GM03348 (cell line): ENCODE data around the gene CIRBP.

Source experiments
- DNase-seq: peaks from one replicate; pipeline ENCODE4 v3.0.0; 2012; ENCODE audit warnings: low spot score

The CIRBP gene

DNA sequence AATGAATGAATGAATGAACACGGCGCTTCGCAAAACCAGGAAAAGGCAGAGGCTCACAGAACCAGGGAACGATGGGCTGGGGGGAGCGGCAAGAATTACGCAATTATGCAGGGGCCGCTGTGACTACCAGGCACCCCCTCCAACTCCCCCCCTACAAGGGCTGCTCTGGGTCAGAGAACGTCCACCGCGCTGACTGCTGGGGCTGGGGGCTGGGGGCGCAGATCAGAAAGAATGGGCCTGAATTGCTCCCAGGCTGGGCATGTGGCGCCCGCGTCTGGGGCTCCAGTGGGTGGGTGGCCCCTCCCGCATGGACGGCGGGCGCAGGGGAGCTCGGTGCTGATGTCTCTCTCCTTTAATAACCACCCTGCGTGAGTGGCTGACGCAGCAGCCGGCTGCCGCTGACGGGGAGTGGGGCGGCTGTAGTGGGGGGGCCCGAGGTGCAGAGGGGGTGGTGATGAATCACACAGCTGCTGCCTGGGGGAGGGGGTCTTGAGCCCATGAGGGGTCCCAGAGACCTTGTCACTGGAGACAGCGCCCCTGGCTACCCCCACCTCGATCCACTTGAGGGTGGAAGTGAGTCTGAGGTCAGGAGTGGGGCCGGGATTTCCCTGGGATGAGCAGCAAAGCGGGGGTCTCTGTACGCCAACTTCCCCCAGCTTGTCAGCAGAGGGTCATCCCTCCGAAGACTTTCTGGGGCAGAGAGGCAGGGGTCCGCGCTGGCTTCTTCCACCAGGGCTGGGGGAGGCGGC, 1.5 kb upstream of the CIRBP start:
- no peak for DNase-seq

DNA sequence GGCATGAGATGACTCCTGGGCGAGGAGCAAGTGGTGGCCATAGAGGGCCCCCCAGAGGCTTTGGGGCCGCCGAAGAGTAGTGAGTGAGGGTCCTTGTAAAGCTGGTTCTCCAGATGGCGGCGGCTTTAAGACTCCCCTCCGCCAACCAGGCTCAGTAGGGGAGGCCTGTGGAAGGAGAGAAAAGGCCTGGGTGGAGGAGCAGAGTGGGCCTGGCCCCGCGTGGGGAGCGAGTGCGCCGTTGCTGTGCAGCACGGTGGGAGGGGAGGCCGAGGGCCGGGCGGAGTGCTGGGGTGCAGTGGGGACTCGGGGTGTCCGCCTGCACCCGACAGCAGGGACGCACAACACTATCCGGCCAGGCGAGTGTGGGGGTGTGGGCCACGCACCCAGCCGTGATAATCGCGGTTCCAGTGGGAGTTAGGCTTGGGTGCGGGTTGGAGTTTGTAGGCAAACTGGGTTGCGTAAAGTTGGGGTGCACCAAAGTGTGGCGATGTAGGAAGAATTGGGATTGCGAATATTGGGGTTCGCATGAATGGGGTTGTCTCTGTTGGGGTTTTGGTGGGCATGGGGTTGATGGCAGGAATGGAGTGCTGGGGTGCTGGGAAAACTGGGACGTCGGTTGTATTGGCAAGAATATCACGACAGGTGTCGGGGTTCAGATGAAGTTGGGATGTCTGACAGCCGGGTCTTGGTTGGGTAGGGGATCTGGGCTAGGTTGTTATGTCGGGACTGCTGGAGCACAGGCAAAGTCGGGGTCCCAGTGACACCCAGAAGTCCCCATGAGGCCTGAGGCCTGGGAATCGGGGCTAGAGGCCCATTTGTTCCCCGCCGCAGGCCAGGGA, 687 bp upstream of the CIRBP start:
- DNase-seq: no peak

DNA sequence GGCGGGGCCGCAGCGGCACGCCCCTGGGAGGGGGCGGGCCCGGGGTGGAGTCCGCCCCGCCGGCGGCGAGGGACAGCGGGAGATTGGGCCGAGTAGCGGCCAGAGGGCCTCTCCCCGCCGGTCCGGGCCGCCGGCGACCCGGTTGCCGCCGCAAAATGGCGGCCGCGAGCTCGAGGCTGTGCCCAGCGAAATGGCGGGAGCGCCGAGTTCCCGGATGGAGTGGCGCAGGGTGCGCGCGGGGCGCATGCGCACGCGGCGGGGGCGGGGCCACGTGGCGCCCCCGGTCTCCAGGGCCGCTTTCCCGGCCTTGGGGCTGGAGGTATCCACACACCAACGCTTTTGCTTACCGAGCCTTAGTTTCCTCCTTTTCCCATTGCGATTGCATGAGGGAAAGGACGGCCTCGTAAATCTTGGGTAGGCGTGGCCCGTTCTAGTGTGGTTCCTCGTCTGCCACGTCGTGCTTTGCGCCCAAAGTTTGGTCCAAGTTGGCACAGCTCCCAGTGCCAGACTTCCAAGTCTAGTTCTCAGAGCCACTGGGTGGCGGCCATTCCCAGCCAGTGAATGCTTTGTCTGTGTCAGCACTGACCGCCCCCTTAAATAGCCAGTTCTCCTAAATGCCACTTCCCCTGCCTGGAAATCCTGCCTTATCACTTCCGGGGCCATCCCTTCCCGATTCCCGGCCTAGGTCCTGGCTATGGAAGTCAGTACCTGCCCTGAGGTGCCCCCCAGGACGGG, 513 bp downstream of the CIRBP start:
- peak; percentile 94 for DNase-seq

DNA sequence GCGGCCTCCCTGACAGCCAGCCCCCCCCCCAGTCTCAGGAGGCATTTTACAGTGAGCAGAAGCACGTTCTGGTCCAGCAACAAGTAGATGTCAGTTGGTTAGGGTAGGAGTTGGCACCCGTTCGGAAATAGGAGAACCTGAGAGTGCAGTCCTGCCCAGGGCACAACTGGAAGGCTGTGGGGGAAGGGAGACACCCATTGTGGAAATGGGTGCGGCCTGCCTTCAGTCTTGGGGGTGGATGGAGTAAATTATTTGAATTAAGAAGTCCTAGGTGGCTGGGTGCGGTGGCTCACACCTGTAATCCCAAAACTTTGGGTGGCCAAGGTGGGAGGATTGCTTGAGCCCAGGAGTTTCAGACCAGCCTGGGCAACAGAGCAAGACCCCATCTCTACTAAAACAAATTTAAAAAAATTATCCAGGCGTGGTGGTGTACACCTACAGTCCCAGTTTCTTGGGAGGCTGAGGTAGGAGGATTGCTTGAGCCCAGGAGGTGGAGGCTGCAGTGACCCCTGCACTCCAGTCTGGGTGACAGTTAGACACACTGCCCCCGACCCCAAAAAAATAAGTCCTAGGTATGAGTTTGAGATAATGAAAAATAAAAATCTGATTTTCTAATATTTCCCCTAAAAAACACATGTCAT, 1.2 kb downstream of the CIRBP start:
- no peak for DNase-seq

DNA sequence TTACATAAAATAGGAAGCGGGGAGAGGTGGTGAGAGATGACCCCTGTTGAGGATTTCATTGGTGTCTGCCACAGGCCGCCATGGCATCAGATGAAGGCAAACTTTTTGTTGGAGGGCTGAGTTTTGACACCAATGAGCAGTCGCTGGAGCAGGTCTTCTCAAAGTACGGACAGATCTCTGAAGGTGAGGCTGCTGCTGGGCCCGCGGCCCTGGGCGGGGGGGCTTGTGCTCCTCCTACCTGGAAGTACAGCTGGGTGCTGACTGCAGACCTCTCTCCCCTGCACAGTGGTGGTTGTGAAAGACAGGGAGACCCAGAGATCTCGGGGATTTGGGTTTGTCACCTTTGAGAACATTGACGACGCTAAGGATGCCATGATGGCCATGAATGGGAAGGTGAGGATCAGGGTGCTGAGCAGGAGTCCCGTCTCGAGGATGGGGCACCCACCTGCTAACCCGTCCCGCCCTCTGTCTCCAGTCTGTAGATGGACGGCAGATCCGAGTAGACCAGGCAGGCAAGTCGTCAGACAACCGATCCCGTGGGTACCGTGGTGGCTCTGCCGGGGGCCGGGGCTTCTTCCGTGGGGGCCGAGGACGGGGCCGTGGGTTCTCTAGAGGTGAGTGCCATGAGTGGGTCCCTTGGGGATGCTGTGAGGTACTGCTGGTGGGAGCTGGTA, 1.9 kb downstream of the CIRBP start:
- DNase-seq: no peak

DNA sequence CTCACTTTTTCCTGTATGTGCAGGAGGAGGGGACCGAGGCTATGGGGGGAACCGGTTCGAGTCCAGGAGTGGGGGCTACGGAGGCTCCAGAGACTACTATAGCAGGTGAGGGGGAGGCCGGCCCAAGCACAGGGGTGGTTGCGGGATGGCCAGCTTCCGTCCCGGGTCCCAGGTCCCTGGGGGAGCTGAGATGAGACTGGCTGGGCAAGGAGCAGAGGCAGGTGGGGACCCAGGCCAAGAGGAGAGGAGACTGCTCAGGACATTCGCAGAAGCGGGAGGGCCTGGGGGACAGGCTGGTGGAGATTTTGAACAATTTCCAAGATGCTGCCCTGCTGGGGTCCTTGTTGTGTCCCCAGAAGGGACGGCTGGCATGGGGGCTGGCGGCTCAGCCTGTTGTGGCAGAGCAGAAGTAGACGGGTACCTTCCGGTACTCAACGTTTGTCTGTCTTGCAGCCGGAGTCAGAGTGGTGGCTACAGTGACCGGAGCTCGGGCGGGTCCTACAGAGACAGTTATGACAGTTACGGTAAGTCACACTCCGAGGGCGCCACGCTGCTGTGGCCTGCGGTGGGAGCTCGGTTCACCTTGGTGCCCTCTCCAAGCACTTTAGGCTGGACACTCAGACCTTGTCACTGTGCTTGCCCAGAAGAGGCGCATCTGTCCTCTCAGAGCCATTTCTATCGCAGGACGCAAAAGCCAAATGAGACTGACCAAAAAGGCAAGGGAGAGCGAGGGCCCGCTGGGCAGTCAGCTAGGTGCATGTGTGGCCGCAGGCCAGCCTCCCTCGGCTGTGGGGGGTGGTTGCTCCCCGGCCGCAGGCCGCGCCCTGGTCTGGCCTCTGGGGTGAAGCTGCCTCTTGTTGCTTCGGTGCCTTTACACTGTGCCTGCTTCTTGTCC, 2.6 kb downstream of the CIRBP start:
- DNase-seq: no peak

DNA sequence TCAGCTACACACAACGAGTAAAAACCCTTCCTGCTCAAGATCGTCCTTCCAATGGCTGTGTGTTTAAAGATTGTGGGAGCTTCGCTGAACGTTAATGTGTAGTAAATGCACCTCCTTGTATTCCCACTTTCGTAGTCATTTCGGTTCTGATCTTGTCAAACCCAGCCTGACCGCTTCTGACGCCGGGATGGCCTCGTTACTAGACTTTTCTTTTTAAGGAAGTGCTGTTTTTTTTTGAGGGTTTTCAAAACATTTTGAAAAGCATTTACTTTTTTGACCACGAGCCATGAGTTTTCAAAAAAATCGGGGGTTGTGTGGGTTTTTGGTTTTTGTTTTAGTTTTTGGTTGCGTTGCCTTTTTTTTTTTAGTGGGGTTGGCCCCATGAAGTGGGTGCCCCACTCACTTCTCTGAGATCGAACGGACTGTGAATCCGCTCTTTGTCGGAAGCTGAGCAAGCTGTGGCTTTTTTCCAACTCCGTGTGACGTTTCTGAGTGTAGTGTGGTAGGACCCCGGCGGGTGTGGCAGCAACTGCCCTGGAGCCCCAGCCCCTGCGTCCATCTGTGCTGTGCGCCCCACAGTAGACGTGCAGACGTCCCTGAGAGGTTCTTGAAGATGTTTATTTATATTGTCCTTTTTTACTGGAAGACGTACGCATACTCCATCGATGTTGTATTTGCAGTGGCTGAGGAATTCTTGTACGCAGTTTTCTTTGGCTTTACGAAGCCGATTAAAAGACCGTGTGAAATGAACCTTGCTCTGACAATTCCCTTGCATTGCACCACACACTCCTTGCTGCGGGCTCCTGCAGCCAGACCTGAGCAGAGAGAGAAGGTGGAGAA, 3.5 kb downstream of the CIRBP start:
- no peak for DNase-seq

DNA sequence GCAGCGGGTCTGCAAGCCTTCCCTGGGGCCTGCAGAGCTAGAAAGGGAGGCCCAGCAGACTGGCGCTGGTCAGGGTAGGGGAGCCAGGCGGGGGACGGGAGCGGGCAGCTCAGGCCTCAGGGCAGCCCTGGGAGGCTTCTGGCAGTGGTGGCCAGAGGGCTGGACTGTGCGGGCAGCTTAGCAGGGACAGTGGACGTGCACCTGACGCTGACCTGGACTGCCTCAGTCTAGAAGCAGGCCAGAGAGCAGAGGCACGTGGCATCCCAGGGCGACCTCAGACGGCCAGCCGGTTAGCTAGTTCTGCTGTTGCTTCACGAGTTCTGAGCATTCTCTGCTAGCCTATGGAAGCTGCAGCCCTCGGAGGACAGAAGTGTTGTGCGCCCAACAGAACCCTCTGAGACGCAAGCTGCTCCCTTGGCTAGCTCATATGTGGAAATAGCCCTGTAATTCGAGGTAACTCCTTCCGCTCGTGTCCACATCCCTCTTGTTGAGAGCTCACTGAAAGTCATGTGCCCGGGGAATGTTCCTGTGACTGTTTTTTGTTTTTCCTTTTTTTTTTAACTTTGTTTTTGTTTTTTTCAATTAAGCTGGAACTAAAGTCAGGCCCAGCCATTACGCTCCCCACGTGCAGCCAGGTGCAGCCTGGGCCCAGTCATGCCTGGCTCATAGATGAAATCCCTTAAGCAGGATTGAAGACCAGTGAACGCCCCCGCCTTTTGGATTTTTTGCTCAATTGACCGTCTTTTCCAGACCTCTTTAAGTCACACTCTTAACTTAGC, 4.3 kb downstream of the CIRBP start:
- DNase-seq: no peak

DNA sequence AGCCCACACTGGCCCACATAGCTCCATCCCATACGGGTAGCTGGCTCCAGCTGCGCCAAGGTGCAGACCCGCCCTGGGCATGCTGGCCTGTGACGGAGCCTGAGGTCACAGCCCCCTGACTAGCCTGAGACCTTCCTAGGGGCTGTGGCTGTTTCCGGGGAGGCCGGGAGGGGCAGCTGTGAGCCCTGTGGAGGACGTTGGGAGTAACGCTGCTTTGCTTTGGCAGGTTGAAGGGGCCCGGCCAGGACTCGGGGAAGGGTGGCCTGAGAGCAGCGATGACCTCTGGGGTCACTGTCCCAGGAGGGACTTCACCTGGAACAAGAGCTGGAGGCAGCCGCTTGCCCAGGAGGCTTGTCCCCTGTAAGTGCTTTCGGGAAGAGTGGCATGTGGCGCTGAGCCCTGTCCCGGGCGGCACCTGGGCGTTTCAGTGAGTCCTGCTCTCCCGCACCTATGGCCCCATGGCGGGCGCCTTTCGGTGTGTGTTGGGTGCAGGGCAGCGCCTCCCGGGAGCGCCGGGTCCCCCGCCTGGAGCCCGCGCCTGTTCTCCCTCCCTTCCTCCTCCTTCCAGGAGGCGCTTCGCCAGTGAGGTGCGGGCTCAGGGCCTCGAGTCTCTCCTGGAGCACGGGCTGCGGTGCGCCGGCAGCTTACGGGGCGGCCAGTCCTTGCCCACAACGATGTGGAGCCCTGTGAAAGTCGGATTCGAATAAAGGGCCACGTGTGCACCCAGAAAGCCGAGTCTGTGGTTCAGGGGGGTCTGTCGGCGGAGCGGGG, 5.1 kb downstream of the CIRBP start:
- no peak for DNase-seq

DNA sequence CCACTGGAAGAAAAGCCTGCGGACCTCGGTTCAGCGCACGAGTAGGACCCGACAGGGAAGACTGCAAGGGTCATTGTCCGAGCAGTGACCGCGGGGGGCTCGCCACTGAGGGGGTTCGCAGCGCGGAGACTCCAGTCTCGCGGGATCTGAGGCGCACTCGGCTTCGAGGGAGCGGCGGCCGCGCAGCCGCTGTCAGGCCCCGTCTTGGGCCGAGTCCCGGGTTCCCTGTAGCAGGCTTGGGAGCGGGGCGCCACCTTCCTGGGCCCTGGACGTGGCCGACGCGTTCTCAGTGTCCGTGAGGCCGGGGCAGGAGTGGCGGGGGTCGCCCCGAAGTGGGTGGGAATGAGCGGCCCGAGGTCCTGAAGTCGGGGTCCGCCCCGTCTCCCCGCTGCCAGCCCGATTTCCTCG, 5.7 kb downstream of the CIRBP start:
- DNase-seq: no peak

DNA sequence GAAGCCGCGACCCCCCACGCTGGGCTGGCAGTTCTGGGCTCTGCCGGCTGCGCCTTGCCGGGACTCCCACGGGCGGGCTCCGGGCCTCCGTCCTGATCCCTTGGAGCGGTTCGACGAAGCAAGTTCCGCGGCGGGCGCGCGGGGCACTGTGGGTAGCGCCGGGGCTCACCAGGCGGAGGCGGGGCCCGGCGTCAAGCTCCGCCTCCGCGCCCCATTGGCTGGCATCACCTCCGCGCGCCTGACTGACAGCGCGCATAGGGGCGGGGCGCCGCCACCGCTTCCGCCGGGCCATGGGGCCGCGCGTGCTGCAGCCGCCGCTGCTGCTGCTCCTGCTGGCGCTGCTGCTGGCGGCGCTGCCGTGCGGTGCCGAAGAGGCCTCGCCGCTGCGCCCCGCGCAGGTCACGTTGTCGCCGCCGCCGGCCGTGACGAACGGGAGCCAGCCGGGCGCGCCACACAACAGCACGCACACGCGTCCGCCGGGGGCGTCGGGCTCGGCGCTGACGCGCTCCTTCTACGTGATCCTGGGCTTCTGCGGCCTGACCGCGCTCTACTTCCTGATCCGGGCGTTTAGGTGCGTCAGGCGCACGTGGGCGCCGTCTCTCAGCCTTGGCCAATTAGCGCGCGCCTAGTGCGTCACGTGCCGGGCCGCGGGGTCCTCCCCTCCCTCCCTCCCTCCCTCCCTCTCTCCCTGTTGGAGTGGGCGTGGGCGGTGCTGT, 6.3 kb downstream of the CIRBP start, which contains the start of gene FAM174C:
TSS of gene FAM174C (plus strand) at position 271 of the 716 bp plus-strand sequence. CDS start at position 291, 20 bp downstream.
- DNase-seq: peak; percentile 97

DNA sequence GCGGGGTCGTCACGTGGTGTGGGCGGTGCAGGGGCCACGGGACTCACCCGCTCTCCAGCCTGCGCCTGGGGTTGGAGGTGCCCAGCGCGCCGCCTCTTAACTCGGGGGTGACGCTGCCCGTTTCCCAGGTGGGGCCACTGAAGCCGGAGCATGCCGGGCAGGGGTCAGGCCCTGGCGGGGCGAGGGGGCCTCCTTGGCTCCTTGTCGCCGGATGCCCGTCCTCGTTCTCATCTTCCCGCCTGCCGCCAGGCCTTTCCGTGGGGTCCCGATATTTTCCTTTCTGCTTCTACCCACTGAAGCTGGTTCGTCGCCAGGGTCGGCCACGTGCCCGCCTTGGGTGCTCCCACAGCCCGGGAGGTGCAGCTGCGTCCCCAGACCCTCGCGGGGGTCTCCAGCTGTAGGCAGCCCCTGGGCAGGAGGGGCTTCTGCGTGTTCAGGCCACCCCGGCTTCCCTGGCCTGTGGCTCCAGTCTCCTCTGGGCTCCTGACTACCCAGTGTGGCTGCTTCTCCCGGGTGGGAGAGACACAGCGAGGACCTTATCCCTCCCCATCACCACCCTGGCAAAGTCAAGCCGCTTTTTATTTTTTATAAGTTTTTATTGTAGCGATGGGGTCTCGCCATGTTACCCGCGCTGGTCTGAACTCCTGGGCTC, 7.0 kb downstream of the CIRBP start:
- no peak for DNase-seq

DNA sequence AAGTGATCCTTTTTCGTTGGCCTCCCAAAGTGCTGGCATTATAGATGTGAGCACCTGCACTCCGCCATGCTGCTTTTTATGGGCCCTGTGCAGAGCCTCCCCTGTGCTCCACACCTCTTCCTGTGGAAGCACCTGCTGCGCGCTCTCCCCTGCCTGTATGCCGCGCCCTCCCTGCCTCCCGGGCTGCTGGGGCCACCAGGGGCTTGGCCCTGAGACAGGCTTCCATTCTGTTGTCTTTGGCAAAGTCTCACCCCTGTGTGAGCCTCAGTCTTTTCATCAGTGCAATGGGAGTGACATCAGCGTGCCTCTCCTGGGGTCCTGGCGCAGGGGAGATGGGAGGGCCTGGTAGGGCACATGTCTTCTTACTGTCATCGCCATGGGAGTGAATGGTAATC, 7.5 kb downstream of the CIRBP start:
- no peak for DNase-seq

DNA sequence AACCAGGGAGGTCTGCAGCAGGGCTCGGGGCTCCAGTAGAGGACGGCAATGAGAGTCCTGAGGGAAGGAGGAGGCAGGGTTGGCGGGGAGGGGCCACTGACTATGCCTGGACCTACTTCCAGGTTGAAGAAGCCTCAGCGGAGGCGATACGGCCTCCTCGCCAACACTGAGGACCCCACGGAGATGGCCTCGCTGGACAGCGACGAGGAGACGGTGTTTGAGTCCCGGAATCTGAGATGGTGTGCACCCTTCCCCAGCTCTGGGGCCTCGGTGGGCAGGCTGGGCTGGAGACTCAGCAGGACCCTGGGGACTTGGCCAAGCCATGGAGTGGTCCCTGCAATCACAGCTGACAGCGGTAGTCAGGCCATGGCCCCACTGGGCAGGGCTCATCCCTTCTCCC, 7.9 kb downstream of the CIRBP start:
- DNase-seq: no peak

DNA sequence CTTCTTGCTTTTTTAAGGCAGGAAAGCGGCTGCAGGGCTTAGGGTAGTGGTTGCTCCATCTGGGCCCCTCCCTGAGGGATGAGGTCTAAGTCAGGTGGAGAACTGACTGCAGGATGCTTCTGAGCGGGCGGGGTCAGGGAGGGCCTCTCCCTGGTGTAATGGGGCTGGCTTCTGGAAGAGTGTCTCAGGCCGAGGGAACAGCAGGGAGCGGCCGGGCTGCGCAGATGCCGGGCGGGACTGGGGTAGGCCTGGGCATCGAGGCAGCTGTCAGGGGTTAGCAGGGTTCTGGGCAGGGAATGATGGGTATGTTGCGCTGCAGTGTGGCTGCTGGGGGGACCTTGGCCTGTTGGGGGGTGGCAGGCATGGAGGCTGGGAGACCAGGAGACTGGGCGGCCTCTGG, 8.9 kb downstream of the CIRBP start:
- DNase-seq: no peak

DNA sequence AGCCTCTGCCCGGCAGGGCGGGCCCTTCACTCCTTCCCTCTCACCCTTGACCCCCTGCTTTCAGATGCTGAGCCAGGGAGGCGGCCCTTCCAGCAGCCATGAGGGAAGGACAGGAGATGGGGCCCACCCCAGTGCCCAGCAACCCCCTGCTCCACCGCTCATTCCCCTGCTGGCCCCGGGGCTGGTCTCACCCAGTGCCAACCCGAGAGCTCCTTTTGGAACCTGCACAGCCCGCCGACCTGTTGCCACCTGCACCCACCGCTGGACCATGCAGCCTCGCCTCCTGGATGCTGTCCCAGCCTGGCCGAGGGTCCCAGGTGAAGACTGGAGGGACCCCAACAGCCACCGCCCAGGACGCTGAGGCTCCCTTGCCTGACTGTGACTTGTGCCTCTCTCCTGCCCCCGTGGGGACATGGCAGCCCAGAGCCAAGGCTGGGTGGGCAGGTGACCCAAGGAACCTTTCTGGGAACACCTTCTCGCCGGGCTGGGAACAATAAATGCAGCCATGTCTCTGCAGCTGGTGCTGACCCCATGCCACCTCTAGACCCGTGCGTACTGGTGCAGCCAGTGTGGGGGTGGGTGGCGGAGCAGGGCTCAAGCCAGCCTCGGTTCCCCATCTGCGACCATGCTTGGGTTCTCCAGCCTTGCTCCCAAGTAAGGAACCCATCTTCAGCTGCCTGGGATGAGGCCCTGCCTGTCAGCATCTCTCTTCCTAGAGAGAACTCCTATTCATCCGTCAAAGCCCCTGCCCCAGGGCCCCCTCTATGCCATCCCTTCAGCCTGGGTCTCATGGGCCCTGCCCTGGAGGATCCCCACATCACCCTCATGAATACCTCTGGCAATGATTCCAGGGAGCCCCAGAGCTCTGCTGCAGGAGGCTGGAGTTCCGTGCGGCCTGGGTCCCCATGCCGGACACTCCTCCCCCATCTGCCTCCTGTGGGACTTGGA, 9.9 kb downstream of the CIRBP start:
- no peak for DNase-seq
